Spleen (tissue), 11 donors: ENCODE data around the gene HAGH. TPM values are rescaled to one million over a fixed set of nuclear protein-coding genes. Genes with fewer than 3 reads are reported as not detected.

ENCODE experiments used
- DNase-seq: peaks from one replicate; pipeline ENCODE4 v3.0.0-alpha.2; 2020
- H3K27ac ChIP-seq, 8 donors: fragments of 200-600 bp; sonication (generic) in 7 of 8; 1 replicate in 4 of 8; 2 replicates in 4 of 8; pipeline versions ENCODE4 v1.5.0 to v1.8.0; 2016 to 2021; ENCODE audit warnings: inconsistent platforms in 4 of 8, mild to moderate bottlenecking in 4 of 8, moderate library complexity in 1 of 8
- H3K27me3 ChIP-seq, 7 donors: fragments of 200-600 bp; sonication (generic) in 6 of 7; replicated peaks in 1 of 7; 1 replicate in 4 of 7; 2 replicates in 3 of 7; pipeline versions ENCODE4 v1.5.0 to v1.8.0; 2016 to 2021; ENCODE audit warnings: inconsistent platforms in 3 of 7, mild to moderate bottlenecking in 1 of 7
- H3K36me3 ChIP-seq, 6 donors: fragments of 200-600 bp; sonication (generic) in 5 of 6; 1 replicate in 4 of 6; 2 replicates in 2 of 6; pipeline versions ENCODE4 v1.5.0 to v1.8.0; 2016 to 2021; ENCODE audit warnings: inconsistent platforms in 2 of 6
- H3K4me1 ChIP-seq, 6 donors: fragments of 200-600 bp; sonication (generic) in 5 of 6; 1 replicate in 3 of 6; 2 replicates in 3 of 6; pipeline versions ENCODE4 v1.5.0 to v1.8.0; 2016 to 2021; ENCODE audit warnings: inconsistent platforms in 3 of 6
- H3K4me3 ChIP-seq, 8 donors: fragments of 200-600 bp; sonication (generic) in 7 of 8; 1 replicate in 4 of 8; 2 replicates in 4 of 8; pipeline versions ENCODE4 v1.5.0 to v1.8.0; 2016 to 2021; ENCODE audit warnings: inconsistent platforms in 4 of 8, mild to moderate bottlenecking in 4 of 8, moderate library complexity in 2 of 8
- H3K9me3 ChIP-seq, 8 donors: fragments of 200-600 bp; sonication (generic) in 7 of 8; 1 replicate in 4 of 8; 2 replicates in 4 of 8; pipeline versions ENCODE4 v1.5.0 to v1.8.0; 2016 to 2021; ENCODE audit warnings: inconsistent platforms in 4 of 8
- CTCF ChIP-seq, 11 experiments: fragments of 200-600 bp in 7 of 11; fragments of 450-650 bp in 4 of 11; sonication (generic) in 4 of 11; IDR thresholded peaks in 8 of 11; conservative IDR thresholded peaks in 3 of 11; 1 replicate in 7 of 11; 2 replicates in 4 of 11; pipeline versions ENCODE4 v1.4.0 to v1.8.0; 2016 to 2021; ENCODE audit warnings: antibody characterized with exemption in 11 of 11, inconsistent platforms in 4 of 11, mild to moderate bottlenecking in 1 of 11
- POLR2A ChIP-seq, 3 donors: fragments of 450-650 bp; IDR thresholded peaks; one replicate each; pipeline ENCODE4 v1.5.1; 2017; ENCODE audit warnings: antibody characterized with exemption in 3 of 3, mild to moderate bottlenecking in 1 of 3
- POLR2AphosphoS5 ChIP-seq, 3 donors: sonication (generic); formaldehyde crosslinking; IDR thresholded peaks; one replicate each; pipeline ENCODE4 v1.5.1; 2017; ENCODE audit warnings: antibody characterized with exemption in 3 of 3
- WGBS, 5 donors: extraction: QIAGEN DNeasy Blood & Tissue Kit in 3 of 5; methylation state at CpG; one replicate each; pipeline versions ENCODE4 v1.1.5 to v1.1.7; 2013 to 2018; 5-methylcytosine and 5-hydroxymethylcytosine counted together
- intact Hi-C: fragments of 100-400 bp; cut with DNase I; formaldehyde crosslinking; loops from one replicate; pipeline ENCODE4 v1.15.0; 2023; ENCODE audit warnings: low total_unique reads
- polyA plus RNA-seq, 3 donors: library from polyadenylated mRNA; stranded (reverse); fragments of 200-250 nt; gene quantifications; one replicate each; pipeline ENCODE4 v1.2.1, GENCODE V29; 2013
- total RNA-seq, 7 donors: library from RNA; depleted of rRNA in 3 of 7; stranded (reverse); fragments of >200 nt in 3 of 7; fragmentation: NEBNext Ultra II Directional in 4 of 7; extraction: Animal tissue kit (Norgen Biotek cat#: 25700) in 4 of 7; gene quantifications; one replicate each; pipeline versions ENCODE4 v1.1.0 to v1.2.1, GENCODE V29; 2016 to 2021
- donor health status: healthy with polysubstance abuse.
- donor health status: DM: no; HTN: no; CAD: no; lungs with moderate emphysema.
- donor health status: DM: no; HTN: no; CAD: no.
- donor health status: Bipolar disorder and iron deficiency.
- donor health status: healthy.
- donor health status: DM: no; HTN: no; CAD: no.
- donor health status: DM: yes; HTN: yes; CAD: no.

HAGH gene
- total and polyA plus RNA-seq, 10 donors: 33.6 to 76.6 (median 49.0) TPM

- DNase-seq: no peak
- Histone ChIP-seq H3K27me3 (no peaks in the 10 kb centered on the region), H3K4me3 (no peak overlapping the region), H3K27ac (no peak overlapping the region), H3K9me3 (no peaks in the 10 kb centered on the region), H3K36me3 (peaks cover 0 to 88% (median 80%) of the 10 kb centered on the region in 6 donors), H3K4me1 (peaks cover 7 to 25% (median 17%) of the 10 kb centered on the region in 6 donors)
- intact Hi-C loops: no loop called here
- WGBS, 5 donors: 81 to 95% (median 93%) methylated on average over 12 to 19 of the region's 19 CpGs
- TF ChIP-seq POLR2AphosphoS5 (IDR thresholded peaks at IDR 0.05) (peak in 1 of 3 donors; percentile 47), CTCF (IDR thresholded peaks at IDR 0.05 in 8 of 11, conservative IDR thresholded peaks at IDR 0.05 in 3 of 11) (no peak), POLR2A (IDR thresholded peaks at IDR 0.05) (no peak)
Measured at GRCh38 chr16:1766231-1766630, 60.4 kb downstream of the HAGH start.

- no peaks in the 10 kb centered on the region for H3K9me3 ChIP-seq
- WGBS, 5 donors: 88 to 94% (median 91%) methylated on average over 17 to 22 of the region's 22 CpGs
- H3K27ac ChIP-seq: no peak overlapping the region
- TF ChIP-seq CTCF (IDR thresholded peaks at IDR 0.05 in 8 of 11, conservative IDR thresholded peaks at IDR 0.05 in 3 of 11) (no peak), POLR2AphosphoS5 (IDR thresholded peaks at IDR 0.05) (no peak), POLR2A (IDR thresholded peaks at IDR 0.05) (no peak)
- H3K4me3 ChIP-seq: no peak overlapping the region
- no peak for DNase-seq
- H3K4me1 ChIP-seq: peaks cover 7 to 22% (median 15%) of the 10 kb centered on the region in 6 donors
- H3K27me3 ChIP-seq: no peaks in the 10 kb centered on the region
- intact Hi-C loops: no loop called here
- peaks cover 0 to 92% (median 83%) of the 10 kb centered on the region in 6 donors for H3K36me3 ChIP-seq
Measured at GRCh38 chr16:1765826-1766225, 60.8 kb downstream of the HAGH start.

GRCh38 chr16:1764971-1765370, 61.7 kb downstream of the HAGH start:
- Histone ChIP-seq H3K36me3 (peaks cover 0 to 100% (median 90%) of the 10 kb centered on the region in 6 donors), H3K27me3 (no peaks in the 10 kb centered on the region), H3K9me3 (no peaks in the 10 kb centered on the region), H3K4me3 (no peak overlapping the region), H3K4me1 (peaks cover 0 to 13% (median 6%) of the 10 kb centered on the region in 6 donors), H3K27ac (no peak overlapping the region)
- intact Hi-C loops: no loop called here
- 89 to 96% (median 93%) methylated on average over 9 to 21 of the region's 21 CpGs for WGBS, 5 donors
- no peak for DNase-seq
- no peak for TF ChIP-seq POLR2A (IDR thresholded peaks at IDR 0.05)
- no peak for TF ChIP-seq CTCF (IDR thresholded peaks at IDR 0.05 in 8 of 11, conservative IDR thresholded peaks at IDR 0.05 in 3 of 11)
- peak in 1 of 3 donors; percentile 25 for TF ChIP-seq POLR2AphosphoS5 (IDR thresholded peaks at IDR 0.05)

GRCh38 chr16:1763521-1764511, 62.8 kb downstream of the HAGH start:
- no peak overlapping the region for H3K4me3 ChIP-seq
- no peak overlapping the region for H3K27ac ChIP-seq
- no peaks in the 10 kb centered on the region for H3K27me3 ChIP-seq
- H3K9me3 ChIP-seq: no peaks in the 10 kb centered on the region
- intact Hi-C loops: no loop called here
- DNase-seq: no peak
- peaks cover 0 to 2% (median 0%) of the 10 kb centered on the region in 6 donors for H3K4me1 ChIP-seq
- 87 to 93% (median 89%) methylated on average over 63 to 81 of the region's 81 CpGs for WGBS, 5 donors
- TF ChIP-seq POLR2A (IDR thresholded peaks at IDR 0.05): no peak
- TF ChIP-seq CTCF (IDR thresholded peaks at IDR 0.05 in 8 of 11, conservative IDR thresholded peaks at IDR 0.05 in 3 of 11): peak in 3 of 11 experiments; percentile 5 to 24 (median 12)
- peak in 1 of 3 donors; percentile 65 for TF ChIP-seq POLR2AphosphoS5 (IDR thresholded peaks at IDR 0.05)
- peaks cover 0 to 100% (median 89%) of the 10 kb centered on the region in 6 donors for H3K36me3 ChIP-seq
